Pancreas (tissue), 10 donors: ENCODE data around the gene ADNP2. TPM values are rescaled to one million over a fixed set of nuclear protein-coding genes. Genes with fewer than 3 reads are reported as not detected.

Experiments used
- ATAC-seq, 4 donors: fragments of 200-7000 bp; cut with Tn5 transposase; one replicate each; pipeline versions ENCODE4 v1.8.0 to v1.9.1; 2020; ENCODE audit warnings: mild to moderate bottlenecking in 4 of 4, moderate library complexity in 4 of 4
- DNase-seq, 6 donors: peaks; one replicate each; pipeline ENCODE4 v3.0.0-alpha.2; 2020
- FAIRE-seq: peaks from 2 replicates; lab custom pipeline; 2012; peaks lifted over from hg19 to GRCh38; lab: Jason Lieb, UNC
- H3K27ac ChIP-seq, 4 donors: fragments of 200-600 bp; sonication (generic); 1 replicate in 3 of 4; 2 replicates in 1 of 4; pipeline versions ENCODE4 v1.5.0 to v1.8.0; 2020
- H3K27me3 ChIP-seq, 4 donors: fragments of 200-600 bp; one replicate each; pipeline ENCODE4 v1.8.0; 2021
- H3K36me3 ChIP-seq, 3 donors: fragments of 200-600 bp; sonication (generic) in 1 of 3; one replicate each; pipeline versions ENCODE4 v1.5.0 to v1.8.0; 2020 to 2021
- H3K4me1 ChIP-seq, 3 donors: fragments of 200-600 bp; one replicate each; pipeline ENCODE4 v1.8.0; 2021
- H3K4me3 ChIP-seq, 4 donors: fragments of 200-600 bp; sonication (generic) in 2 of 4; one replicate each; pipeline versions ENCODE4 v1.5.0 to v1.8.0; 2020 to 2021
- H3K9me3 ChIP-seq, 4 donors: fragments of 200-600 bp; one replicate each; pipeline ENCODE4 v1.8.0; 2021
- CTCF ChIP-seq, 4 donors: fragments of 200-600 bp; sonication (generic) in 3 of 4; IDR thresholded peaks; one replicate each; pipeline versions ENCODE4 v1.5.0 to v1.8.0; 2021; ENCODE audit warnings: antibody characterized with exemption in 4 of 4
- WGBS, 2 donors: extraction: QIAGEN DNeasy Blood & Tissue Kit; methylation state at CpG; one replicate each; pipeline ENCODE4 v1.1.7; 2013; 5-methylcytosine and 5-hydroxymethylcytosine counted together
- intact Hi-C, 3 donors: fragments of 100-400 bp; cut with DNase I; formaldehyde crosslinking; loops; one replicate each; pipeline versions ENCODE4 v1.11.1 to v1.14.2; 2022
- polyA plus RNA-seq, 2 donors: library from polyadenylated mRNA; stranded (reverse); fragments of 200-250 nt; gene quantifications; one replicate each; pipeline ENCODE4 v1.2.3, GENCODE V29; 2013
- total RNA-seq, 6 donors: library from RNA; stranded (reverse); fragmentation: NEBNext Ultra II Directional in 4 of 6; extraction: Animal tissue kit (Norgen Biotek cat#: 25700) in 4 of 6; gene quantifications; one replicate each; pipeline versions ENCODE4 v1.2.1 to v1.2.4, GENCODE V29; 2021 to 2023
- donor health status: healthy with polysubstance abuse.
- donor health status: DM: no; HTN: no; CAD: no; lungs with moderate emphysema.
- donor health status: DM: no; HTN: no; CAD: no.
- donor health status: control.
- donor health status: control.
- donor health status: Bipolar disorder and iron deficiency.
- donor health status: DM: yes; HTN: yes; CAD: no.
- donor health status: DM: no; HTN: no; CAD: no.
- donor health status: DM: no; HTN: no; CAD: no.
- donor health status: DM: yes; HTN: yes; CAD: no.

The ADNP2 gene
- total and polyA plus RNA-seq, 8 donors = 4.2 to 8.4 (median 6.9) TPM

GRCh38 chr18:80188643-80189530 lies 79.8 kb downstream of the ADNP2 start:
- Histone ChIP-seq H3K4me1 (no peaks in the 10 kb centered on the region), H3K27ac (no peak overlapping the region)
- FAIRE-seq = no peak

GRCh38 chr18:80189531-80189865 lies 80.4 kb downstream of the ADNP2 start:
- WGBS, 2 donors = 87 to 91% methylated on average over 10 of the region's 10 CpGs
- Histone ChIP-seq H3K27me3 (no peaks in the 10 kb centered on the region), H3K36me3 (no peaks in the 10 kb centered on the region), H3K4me1 (no peaks in the 10 kb centered on the region), H3K4me3 (no peak overlapping the region), H3K9me3 (no peaks in the 10 kb centered on the region), H3K27ac (no peak overlapping the region)
- ATAC-seq (no peak), DNase-seq (no peak), FAIRE-seq (no peak)
- TF ChIP-seq CTCF (IDR thresholded peaks at IDR 0.05) = no peak
- intact Hi-C loops = no loop called here

More at GRCh38 chr18:80188643-80189530, 79.8 kb downstream of the ADNP2 start:
- Histone ChIP-seq H3K9me3 (no peaks in the 10 kb centered on the region), H3K4me3 (no peak overlapping the region), H3K27me3 (no peaks in the 10 kb centered on the region), H3K36me3 (no peaks in the 10 kb centered on the region)
- DNase-seq (no peak), ATAC-seq (no peak)
- no peak for TF ChIP-seq CTCF (IDR thresholded peaks at IDR 0.05)
- intact Hi-C loops = no loop called here
- 80 to 86% methylated on average over 20 of the region's 20 CpGs for WGBS, 2 donors

Other genes starting within 250 kb of the ADNP2 start
- gene SLC66A2, start 157.6 kb upstream of the ADNP2 start, total RNA-seq = 10 to 100 TPM; 19.6 to 24.3 (median 21.7) TPM
- gene SLC66A2, start 157.6 kb upstream of the ADNP2 start, polyA plus RNA-seq = 10 to 100 TPM; 34.1 to 36.1 TPM
- gene HSBP1L1, start 144.6 kb upstream of the ADNP2 start, total RNA-seq = 10 to 100 TPM in 5 of 6 donors, 1 to 10 TPM in 1; 9.2 to 14.6 (median 12.7) TPM
- 10 to 100 TPM; 42.9 to 43.6 TPM for gene HSBP1L1, start 144.6 kb upstream of the ADNP2 start, polyA plus RNA-seq
- gene TXNL4A, start 120.7 kb upstream of the ADNP2 start, total RNA-seq = 10 to 100 TPM; 40.5 to 60.8 (median 46.0) TPM
- 10 to 100 TPM; 50.9 to 64.6 TPM for gene TXNL4A, start 120.7 kb upstream of the ADNP2 start, polyA plus RNA-seq
- 10 to 100 TPM; 10.5 to 15.3 (median 11.2) TPM for gene RBFA, start 74.8 kb upstream of the ADNP2 start, total RNA-seq
- 10 to 100 TPM; 14.3 to 19.5 TPM for gene RBFA, start 74.8 kb upstream of the ADNP2 start, polyA plus RNA-seq
- 1 to 10 TPM in 5 of 6 donors, under 1 TPM in 1; 0.42 to 2.2 (median 1.4) TPM for gene PARD6G, start 138.3 kb downstream of the ADNP2 start, total RNA-seq
- gene PARD6G, start 138.3 kb downstream of the ADNP2 start, polyA plus RNA-seq = under 1 TPM; 0.77 to 0.99 TPM